KOPT-K1 (cell line): ENCODE results near the gene CITED4.
A peak's percentile ranks its signal among the peaks of the same experiment; 100 is the strongest.

Source experiments
- H3K27ac ChIP-seq: fragments of 200-600 bp; sonication (generic); 2 replicates; pipeline ENCODE4 v1.5.1; 2016; ENCODE audit warnings: antibody characterized with exemption, mild to moderate bottlenecking, low read depth, low read length; ENCODE audit not compliant: poor library complexity, severe bottlenecking
- H3K36me3 ChIP-seq: fragments of 200-600 bp; sonication (generic); 2 replicates; pipeline ENCODE4 v1.5.1; 2017; ENCODE audit warnings: antibody characterized with exemption, mild to moderate bottlenecking, low read length, moderate library complexity; ENCODE audit not compliant: insufficient read depth
- H3K9me3 ChIP-seq: fragments of 200-600 bp; sonication (generic); 2 replicates; pipeline ENCODE4 v1.5.1; 2017; ENCODE audit warnings: antibody characterized with exemption, low read length, mild to moderate bottlenecking; ENCODE audit not compliant: insufficient read depth, poor library complexity, severe bottlenecking

Gene CITED4

DNA sequence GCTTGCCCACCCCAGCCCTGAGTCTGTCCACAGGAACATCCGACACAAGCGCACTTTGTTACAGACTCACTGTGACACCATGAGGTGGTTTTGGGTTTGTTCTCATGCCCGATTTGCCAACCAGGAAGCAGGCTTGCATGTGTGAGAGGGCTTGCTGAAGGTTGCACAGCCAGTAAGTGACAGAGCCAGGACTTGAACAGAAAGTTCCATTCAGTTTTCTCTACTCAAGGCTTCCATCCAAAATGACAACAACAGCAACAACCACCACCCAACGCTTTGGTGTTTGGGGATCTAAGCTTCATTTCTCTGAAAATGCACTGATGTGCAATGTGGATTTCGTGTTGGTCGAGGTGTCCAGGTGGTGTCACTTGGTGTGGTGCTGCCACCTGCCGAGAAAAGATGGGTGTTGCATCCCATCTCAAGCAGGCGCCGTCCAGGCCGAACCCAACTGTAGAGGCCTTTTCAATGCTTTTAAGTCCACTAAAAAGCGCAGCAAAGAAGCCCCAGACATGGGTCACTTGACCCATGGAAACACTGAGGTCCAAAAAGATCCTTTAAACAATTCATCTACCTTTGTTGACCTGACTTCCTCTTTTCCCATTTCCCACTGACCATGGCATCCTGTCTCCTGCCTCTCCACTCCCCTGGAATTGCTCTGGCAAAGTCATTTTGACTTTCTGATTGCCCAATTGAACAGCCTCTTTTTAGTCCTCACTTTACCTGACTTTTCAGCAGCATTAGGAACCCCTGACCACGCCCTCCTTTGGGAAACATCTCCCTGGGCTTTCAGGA is 12.2 kb downstream of the CITED4 start:
- Histone ChIP-seq H3K27ac (peak overlapping the region; percentile 7), H3K36me3 (no peaks in the 10 kb centered on the region), H3K9me3 (no peaks in the 10 kb centered on the region)

DNA sequence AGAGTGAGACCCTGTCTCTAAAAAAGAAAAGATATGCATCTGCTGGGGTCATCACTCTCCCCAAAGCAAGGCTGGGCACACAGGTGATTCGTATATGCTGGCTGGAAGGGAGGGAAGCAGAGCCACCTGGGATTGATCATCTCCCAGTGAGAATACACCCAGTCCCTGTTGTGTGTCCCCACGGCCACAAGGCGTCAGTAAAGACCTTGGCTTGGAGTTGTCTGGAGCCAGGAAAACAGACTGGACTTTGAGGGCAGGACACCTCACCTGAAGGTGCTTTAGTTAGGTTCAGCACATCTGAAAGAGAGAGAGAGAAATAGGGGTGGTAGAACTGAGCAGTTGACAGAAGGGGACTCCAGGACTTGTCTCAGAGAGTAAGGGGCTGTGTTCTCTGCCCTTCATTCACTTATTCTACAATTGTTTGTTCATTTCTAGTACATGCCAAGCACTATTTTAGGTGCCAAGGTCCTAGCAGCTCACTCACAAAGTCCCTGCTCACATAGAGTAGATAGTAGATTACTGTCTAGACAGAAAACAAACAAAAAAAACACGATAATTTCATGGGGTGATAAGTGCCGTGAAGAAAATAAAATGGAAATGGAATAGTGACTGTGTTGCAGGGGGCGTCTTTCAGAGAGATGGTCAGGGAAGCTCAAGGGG is 13.5 kb downstream of the CITED4 start:
- Histone ChIP-seq H3K36me3 (no peaks in the 10 kb centered on the region), H3K27ac (no peak overlapping the region), H3K9me3 (no peaks in the 10 kb centered on the region)

DNA sequence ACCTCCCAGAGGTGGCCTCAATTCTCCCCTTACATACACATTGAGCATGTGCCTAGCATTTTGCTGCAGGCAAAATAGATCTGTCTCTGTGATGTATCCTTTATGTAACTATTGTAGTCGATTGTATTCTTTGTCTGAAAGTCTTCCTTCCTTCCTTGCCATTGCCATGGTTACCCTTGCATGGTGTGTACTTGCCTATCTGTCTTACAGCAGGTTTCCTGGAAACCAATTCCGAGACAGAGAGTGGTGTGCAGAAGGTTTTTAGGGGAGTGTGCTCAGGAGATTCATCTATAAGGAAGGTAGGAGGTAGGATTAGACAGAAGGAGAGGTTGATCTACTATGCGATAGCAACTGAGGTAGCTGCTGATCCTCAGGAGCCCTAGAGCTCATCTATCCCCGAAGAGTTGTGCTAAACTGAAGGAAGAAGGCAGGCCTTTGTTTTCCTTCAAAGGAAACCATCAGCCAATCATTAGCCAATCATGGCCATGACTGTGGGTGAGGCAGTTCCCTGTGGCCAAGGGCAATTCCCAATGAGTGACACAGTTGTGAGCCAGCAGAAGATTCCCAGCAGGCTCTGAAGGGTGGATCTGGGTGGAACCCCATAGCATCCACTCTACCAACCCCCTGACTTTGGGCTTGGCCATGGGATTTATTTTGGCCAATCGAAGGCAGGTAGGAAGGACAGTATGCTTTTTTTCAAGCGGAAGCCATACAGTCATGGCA is 15.0 kb downstream of the CITED4 start:
- Histone ChIP-seq H3K27ac (no peak overlapping the region), H3K36me3 (no peaks in the 10 kb centered on the region)

DNA sequence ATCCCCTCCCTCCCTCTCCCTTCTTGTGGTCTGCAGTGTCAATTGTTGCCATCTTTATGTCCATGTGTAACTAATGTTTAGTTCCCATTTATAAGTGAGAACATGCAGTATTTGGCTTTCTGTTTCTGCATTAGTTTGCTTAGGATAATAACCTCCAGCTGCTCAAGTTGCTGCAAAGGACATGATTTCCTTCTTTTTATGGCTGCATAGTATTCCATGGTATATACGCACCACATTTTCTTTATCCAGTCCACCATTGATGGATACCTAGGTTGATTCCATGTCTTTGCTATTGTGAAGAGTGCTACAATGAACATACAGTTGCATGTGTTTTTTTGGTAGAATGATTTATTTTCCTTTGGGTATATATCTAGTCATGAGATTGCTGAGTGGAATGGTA is 16.3 kb downstream of the CITED4 start:
- Histone ChIP-seq H3K27ac (no peak overlapping the region), H3K9me3 (no peaks in the 10 kb centered on the region), H3K36me3 (no peaks in the 10 kb centered on the region)

More for the DNA sequence above, 15.0 kb downstream of the CITED4 start:
- H3K9me3 ChIP-seq, result no peaks in the 10 kb centered on the region

DNA sequence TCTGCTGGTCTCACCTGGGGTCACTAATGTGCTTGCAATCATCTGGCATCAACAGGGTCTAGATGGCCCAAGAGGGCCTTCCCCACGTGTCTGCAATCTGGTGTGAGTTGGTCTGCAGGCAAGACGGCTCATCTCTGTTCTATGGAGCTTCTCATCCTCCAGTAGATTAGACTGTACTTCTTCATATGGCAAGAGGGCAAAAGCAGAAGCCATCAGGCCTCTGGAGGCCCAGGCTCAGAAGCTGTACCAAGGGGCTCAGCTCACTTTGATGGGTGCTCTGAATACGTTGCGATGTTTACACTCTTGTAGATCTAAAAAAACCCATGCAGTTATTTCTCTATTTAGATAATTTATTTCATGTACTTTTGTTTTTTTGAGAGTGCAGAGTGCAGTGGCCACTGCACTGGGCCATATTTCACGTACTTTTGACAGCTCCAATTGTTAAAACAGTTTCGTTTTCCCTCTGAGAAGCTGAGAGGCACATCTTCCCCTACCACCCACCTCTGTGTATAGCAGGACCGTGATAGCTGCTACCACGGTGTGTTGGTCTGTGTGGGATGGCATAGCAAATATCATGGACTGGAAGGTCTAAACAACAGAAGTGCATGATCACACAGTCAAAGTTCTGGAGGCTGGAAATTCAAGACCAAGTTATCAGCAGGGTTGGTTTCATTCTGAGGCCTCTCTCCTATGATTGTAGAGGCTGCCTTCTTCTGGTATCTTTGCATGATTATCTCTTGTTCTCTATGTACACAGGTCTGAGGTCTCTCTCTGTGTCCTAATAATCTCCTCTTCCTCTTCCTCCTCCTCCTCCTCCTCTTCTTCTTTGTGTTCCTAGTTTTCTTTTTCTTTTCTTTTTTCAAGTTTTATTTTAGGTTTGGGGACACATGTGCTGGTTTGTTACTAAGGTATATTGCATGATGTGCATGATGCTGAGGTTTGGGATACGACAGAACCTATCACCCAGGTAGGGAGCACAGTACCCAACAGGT is 17.0 kb downstream of the CITED4 start:
- Histone ChIP-seq H3K36me3 (no peaks in the 10 kb centered on the region), H3K9me3 (no peaks in the 10 kb centered on the region), H3K27ac (peak overlapping the region; percentile 46)

DNA sequence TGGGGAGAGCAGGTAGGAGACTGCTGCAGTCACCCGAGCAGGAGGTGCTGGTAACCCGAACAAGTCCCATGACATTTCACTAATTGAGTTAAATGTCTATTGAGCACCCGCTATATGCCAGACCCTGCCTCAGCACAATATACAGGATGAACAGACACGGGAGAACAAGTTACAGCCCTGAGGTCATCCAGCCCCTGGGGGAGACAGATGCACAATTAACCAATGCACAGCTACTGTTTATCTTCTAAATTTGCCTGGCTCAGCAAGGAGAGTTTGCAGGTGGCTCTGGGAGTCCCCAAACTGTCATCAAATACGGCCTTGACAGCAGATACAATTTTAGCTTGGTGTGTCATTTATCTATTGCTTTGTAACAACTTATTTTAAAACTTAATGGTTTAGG is 18.1 kb downstream of the CITED4 start:
- no peak overlapping the region for H3K27ac ChIP-seq

DNA sequence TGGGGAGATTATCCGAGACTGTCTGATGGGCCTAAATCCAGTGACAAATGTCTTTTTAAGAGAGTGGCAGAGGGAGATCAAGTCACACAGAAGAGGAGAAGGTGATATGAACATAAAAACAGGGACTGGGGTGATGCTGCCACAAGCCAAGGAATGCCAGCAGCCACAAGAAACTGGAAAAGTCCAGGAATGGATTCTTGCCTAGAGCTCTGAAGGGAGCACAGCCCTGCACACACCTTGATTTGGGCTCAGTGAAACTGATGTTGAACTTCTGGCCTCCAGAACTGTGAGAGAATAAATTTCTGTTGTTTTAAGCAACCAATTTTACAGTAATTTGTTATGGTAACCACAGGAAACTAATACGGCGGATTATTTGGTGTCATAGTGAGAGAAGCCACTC is 19.5 kb downstream of the CITED4 start:
- H3K27ac ChIP-seq, result no peak overlapping the region
- H3K9me3 ChIP-seq, result no peaks in the 10 kb centered on the region
- no peaks in the 10 kb centered on the region for H3K36me3 ChIP-seq

More for the DNA sequence above, 18.1 kb downstream of the CITED4 start:
- Histone ChIP-seq H3K36me3 (no peaks in the 10 kb centered on the region), H3K9me3 (no peaks in the 10 kb centered on the region)

DNA sequence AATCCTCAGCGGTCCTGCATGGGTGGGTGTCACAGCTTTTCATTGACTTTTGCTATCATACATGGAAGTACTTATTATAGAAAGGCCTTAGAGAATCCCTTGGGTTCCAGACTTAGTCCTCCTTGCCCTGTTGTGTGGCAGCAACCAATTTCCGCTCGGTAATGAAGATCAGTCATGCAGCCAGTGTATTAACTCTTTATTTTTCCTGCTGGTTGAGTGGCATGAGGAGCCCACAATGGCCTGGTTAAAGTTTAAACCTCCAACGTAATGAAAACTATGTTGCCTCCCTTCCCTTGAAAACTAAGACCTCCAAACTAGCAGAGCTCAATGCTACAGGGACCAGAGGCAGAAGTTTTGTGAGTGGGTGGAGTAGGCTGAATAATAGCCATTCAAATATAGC is 20.0 kb downstream of the CITED4 start:
- Histone ChIP-seq H3K27ac (no peak overlapping the region), H3K36me3 (no peaks in the 10 kb centered on the region), H3K9me3 (no peaks in the 10 kb centered on the region)

DNA sequence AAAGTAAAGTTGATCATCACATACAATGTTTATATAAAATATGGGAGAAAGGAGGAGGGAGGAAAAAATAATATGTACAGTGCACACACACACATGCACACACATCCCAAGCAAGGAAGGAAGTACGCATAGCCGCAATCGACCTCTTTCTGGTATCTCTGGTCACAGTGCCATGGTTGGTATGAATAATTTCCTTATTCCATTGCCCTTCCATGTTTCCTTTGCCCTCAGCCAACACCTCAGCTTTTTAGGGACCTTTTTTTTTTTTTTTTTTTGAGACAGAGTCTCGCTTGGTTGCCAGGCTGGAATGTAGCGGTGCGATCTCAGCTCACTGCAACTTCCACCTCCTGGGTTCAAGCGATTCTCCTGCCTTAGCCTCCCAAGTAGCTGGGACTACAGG is 20.6 kb downstream of the CITED4 start:
- Histone ChIP-seq H3K9me3 (no peaks in the 10 kb centered on the region), H3K27ac (no peak overlapping the region), H3K36me3 (no peaks in the 10 kb centered on the region)

DNA sequence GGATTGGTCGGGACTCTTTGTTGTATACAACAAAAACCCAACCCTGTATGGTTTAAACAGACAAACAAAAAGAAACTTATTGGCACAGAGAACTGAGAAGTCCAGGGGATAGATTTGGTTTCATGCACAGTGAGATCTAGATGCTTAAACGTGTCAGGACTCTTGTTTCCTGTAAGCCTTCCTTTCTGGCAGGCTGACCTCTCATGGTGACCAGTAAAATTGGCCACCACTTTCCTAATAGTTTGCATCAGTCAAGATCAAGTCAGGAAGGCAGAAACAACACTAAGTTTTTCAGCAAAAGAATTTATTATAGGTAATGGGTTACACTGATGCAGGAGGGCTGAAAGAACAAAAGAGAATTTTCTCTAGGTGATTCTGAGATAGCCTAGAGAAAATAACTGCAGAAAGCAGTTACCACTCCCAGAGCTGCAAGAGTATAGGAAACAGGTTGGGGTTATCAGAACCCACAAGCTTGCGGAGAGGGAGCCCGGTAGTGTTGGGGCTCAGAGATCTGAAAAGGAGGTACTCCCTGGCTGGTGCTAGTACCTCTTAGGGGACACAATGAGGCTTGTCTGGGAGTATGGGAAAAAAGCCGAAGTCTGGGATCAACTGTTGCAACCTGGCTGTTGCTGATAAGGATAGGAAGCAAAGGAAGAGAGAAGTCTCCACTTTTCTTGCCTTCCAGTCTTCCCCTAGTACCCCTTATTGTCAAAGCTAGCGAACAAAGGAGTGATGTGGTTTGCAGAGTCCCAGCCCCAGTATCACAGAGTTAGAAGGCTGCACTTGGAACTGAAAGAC is 21.4 kb downstream of the CITED4 start:
- H3K9me3 ChIP-seq, result no peaks in the 10 kb centered on the region
- H3K27ac ChIP-seq, result peak overlapping the region; percentile 34
- H3K36me3 ChIP-seq, result no peaks in the 10 kb centered on the region

DNA sequence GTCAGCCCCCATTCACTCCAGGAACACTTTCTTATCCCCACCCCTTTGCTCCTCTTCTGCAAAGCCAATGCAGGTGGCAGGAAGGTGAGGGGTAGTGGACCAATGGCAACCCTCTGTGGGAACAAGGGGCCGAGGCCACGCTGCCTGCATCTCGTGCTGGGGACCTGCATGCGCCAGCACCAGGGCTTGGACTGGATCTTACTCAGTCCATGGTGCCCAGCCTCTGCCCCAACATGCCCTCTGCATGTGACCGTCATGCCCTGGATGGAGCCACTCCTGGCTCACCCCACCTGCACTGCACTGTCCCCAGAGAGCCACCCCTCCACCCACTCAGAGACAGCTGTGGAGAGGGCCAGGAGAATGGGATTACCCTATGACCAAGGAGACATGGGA is 22.2 kb downstream of the CITED4 start:
- Histone ChIP-seq H3K9me3 (no peaks in the 10 kb centered on the region), H3K36me3 (no peaks in the 10 kb centered on the region), H3K27ac (peak overlapping the region; percentile 34)

DNA sequence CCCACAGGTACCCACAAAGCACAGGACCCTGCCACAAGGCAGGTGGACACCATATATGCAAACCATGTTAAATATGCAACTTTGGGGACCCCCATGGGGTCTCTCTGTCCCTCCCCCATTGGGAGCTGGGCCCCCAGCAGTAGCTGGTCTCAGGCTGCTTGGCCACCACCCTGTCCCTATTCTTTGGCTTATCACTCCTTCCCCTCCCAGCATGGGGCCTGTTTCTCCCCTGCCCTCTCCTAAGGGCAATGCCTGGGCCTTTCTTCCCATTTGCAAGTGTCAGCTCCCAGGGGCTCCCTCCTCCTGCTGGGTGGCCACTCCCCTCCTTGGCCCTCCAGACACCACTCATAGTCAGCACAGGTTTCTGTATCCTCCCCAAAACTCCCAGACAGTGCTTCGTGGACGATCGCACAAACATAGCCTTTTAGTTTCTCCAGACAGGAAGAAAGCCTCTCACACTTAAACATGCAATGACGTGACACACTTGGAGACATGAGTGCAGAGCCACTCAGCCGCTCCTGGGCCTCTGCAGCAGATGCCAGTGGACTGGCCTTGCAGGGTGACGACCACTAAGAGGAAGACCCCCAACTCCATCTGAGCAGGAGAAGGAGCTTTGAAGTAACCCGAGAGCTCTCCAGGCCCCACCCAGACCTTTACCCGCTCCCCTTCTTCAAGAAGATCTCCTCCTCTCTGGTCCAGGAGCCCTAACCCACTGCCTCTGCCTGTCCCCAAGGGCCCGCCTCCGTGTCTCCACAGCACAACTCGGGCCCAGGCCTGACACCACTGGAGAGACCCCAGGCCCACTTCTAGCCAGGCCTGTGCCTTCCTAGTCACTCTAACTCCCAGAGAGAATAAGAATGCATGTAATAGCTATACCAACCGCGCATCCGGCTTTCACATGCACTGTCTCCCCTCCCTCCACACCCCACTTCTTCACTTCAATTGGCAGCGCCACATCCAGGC is 22.9 kb downstream of the CITED4 start:
- no peak overlapping the region for H3K27ac ChIP-seq
- no peaks in the 10 kb centered on the region for H3K9me3 ChIP-seq
- no peaks in the 10 kb centered on the region for H3K36me3 ChIP-seq
